Skin of body (tissue), 2 donors: Measurements from ENCODE around the gene KDM4B. TPM values are rescaled to one million over a fixed set of nuclear protein-coding genes. Genes with fewer than 3 reads are reported as not detected.

ENCODE experiments used
- DNase-seq: peaks from one replicate; lab custom pipeline; 2025; lab: John Stamatoyannopoulos, UW
- total RNA-seq: library from RNA; depleted of rRNA; stranded (reverse); fragments of >200 nt; gene quantifications from one replicate; pipeline ENCODE4 v1.2.3, GENCODE V29; 2014

Gene KDM4B
- total RNA-seq, 1 donor from 2014 or later, result 23.4 TPM

GRCh38 chr19:5068233-5069072 lies 99.5 kb downstream of the KDM4B start:
- no peak for DNase-seq

- no peak for DNase-seq
Measured at GRCh38 chr19:5070331-5070730, 101.4 kb downstream of the KDM4B start.

DNA sequence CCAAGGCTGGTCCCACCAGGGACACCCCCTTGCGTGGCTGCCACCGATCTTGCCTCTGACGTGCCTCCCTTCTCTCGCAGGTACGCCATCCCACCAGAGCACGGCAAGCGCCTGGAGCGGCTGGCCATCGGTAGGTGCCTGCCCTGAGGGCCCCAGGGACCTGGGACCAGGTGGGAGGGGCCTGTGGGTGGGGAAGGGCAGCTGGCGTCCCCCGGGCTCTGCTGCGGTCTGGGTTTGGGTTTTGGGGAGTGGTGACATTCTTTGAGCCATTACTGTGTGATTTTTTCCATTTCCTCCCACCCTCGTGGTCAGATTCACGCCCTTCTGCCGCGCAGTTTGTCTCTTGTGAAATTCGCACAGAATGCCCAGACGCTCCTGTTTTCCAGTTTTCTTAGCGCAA lies 102.0 kb downstream of the KDM4B start:
- no peak for DNase-seq

DNA sequence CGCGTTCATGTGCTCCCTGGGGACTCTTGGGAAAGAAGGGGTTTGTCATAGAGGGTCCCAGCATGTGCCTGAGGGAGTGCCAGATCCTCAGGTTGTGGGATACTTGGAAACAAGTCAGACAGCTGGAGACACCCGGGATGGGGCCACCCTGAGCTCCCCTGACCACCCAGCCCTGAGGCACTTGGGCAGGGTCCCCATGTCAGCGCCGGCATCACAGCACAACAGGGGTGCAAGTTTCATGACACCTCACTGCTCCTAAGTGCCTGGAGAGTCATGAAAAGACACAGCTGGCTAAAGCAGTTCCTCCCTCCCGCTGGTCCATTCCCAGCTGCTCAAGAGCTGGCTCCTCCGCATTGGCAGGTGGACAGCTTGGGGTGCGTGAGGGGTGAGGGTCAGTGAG lies 102.7 kb downstream of the KDM4B start:
- DNase-seq, result no peak

GRCh38 chr19:5072115-5072514 lies 103.2 kb downstream of the KDM4B start:
- DNase-seq, result no peak

DNA sequence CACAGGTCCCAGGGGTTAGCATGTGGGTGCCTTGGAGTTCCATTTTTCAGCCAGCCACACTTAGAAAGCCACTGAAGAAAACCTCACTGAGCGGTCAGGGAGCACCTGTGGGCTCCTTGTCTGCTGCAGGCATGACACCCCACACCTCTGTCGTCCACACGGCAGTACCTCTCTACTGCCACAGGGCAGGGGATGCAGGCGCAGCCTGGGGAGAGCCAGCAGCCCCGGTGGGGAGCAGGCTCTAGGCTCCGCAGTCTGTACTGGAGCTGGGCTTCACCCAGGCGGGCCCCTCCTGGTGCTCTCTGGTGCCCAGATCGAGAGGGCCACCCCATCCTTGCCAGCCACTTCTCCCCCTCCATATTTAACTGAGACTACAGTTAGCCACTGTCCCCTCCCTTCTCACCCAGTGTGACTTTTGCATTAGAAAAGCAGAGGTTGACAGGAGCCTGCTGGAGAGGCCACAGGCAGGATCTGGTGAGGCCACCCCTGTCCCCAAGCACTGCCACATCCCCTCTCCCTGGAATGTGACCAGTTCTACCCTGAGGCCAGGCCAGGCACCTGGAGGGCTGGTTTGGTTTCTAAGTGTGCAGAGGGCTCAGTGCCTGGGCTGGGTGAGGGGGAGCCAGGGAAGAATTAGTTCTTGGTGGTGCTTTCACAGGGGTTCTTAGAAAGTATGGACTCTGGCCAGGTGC lies 104.4 kb downstream of the KDM4B start:
- DNase-seq, result no peak

- DNase-seq, result no peak
Measured at GRCh38 chr19:5074407-5074806, 105.5 kb downstream of the KDM4B start.

DNA sequence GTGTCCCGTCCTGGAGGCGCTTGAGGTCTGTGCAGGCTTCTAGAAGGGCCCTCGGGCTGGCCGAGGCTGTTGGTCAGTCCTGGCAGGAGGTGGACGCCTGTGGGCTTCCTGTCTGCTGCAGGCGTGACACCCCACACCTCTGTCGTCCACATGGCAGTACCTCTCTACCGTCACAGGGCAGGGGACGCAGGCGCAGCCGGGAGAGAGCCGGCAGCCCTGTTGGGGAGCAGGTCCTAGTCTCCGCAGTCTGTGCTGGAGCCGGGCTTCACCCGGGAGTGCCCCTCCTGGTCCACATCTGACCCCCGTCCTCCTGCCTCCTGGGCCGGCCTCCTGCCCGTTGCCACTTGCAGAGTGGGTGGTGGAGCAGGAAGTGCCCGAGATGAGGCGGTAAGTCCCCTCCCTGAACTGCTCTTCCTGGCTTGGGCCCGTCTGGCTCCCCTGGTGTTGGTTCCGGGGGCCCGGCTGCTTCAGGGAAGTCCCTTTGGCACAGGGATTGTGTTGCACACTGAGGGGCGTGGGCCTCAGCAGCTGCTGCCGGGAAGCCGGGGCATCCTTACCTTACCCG lies 106.0 kb downstream of the KDM4B start:
- DNase-seq, result no peak

DNA sequence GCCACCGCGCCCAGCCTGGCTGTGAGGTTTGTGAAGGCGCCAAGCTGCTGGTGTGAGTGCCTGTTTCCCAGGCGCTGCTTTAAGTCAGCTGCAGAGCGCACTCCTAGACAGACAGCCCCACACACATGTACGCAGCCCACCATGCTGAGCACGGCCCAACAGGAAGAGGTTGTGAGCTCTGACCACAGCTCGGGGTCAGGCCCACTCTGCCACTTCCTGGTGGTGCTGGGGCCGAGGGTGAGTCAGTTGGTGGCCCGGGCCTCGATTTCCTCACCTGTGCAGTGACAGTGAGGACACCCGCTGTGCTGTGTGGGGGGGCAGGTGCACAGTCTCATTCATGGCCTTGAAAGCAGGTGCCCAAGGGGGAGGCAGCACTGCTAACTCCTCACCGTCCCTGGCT lies 106.7 kb downstream of the KDM4B start:
- DNase-seq, result no peak

GRCh38 chr19:5076440-5077208 lies 107.7 kb downstream of the KDM4B start:
- no peak for DNase-seq

DNA sequence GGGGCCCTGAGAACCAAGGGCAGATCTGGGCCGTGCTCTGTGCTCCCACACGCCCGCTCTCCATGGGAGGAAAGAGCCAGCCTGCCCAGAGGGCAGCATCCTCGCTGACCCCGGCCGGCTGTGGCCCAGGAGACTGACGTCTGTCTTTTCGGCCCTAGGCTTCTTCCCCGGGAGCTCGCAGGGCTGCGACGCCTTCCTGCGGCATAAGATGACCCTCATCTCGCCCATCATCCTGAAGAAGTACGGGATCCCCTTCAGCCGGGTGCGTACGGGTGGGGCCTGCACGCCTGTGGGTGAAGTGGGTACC lies 108.2 kb downstream of the KDM4B start:
- DNase-seq, result no peak

- no peak for DNase-seq
Measured at GRCh38 chr19:5078182-5078581, 109.3 kb downstream of the KDM4B start.

DNA sequence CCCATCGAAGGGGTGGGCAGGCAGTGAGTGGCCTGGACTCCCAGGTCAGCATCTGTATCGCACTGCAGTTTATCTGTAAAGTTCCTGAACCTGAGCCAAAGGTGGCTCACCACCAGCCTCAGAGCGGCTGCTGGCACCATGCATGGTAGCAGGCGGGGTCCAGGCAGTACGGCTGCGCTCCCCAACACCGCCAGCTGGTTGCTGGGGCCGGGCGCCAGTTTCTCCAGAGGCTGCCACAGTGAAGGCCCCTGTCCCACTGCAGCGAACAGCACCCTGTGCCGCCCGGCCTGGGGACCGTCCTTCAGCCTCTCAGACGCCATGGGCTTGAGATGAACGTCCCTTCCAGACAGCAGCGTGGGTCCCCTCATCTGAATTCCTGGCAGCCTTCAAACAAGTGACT lies 109.8 kb downstream of the KDM4B start:
- DNase-seq, result no peak

GRCh38 chr19:5079071-5079774 lies 110.3 kb downstream of the KDM4B start:
- no peak for DNase-seq

GRCh38 chr19:5080030-5080654 lies 111.2 kb downstream of the KDM4B start:
- DNase-seq, result no peak

DNA sequence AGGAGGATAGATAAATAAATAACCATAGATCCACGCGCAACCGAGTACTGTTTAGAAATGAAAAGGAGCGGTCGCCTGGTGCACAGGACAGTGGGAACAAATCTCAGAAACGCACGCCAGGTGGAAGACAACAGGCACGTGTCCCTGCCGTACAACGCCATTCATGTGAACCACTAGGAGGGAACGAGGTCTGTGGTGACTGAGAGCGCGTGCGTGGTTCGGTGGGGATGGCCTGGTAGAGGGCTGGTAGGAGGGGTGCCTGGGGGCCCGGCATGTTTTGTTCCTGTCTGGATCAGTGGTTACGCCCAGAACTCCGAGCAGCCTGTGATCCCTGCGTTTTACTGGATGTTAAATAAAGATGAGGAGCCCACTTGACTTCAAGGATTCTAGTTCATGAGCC lies 111.9 kb downstream of the KDM4B start:
- no peak for DNase-seq

DNA sequence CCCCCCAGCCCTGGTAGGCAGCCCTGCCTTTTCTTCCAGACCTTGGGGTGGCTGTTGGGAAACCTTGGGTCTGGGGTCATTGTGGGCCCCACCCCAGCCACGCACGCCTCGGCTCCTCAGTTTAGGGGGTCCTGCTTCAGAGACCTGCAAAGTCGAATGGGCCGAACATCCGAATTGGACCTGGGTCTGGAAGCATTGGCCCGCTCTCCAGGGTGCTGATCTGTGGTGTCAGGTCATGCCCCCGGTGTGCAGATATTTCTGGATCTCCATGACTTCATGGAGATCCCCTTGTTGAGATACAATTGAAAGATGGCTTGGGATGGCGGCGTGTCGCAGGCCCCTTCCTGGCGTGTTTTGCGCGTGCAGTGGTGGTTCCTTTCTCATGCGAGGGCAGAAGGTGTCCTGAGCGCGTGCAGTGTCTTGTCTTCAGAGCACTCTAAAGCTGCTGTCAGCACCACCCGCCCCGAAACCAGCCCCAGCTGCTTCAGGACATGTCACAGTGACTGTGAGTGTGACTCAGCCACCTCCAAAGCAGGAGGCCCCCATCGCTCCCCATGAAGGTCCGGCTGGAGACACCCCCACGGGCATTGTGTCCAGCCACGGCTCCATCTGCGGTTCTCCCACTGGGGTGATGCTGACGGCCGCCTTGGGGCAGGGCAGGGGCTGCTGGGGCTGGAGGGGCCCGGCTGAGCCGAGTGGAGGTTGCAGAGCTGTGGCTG lies 112.7 kb downstream of the KDM4B start:
- DNase-seq, result no peak

- DNase-seq, result no peak
Measured at GRCh38 chr19:5083547-5083965, 114.6 kb downstream of the KDM4B start.

GRCh38 chr19:5085566-5085965 lies 116.7 kb downstream of the KDM4B start:
- no peak for DNase-seq

DNA sequence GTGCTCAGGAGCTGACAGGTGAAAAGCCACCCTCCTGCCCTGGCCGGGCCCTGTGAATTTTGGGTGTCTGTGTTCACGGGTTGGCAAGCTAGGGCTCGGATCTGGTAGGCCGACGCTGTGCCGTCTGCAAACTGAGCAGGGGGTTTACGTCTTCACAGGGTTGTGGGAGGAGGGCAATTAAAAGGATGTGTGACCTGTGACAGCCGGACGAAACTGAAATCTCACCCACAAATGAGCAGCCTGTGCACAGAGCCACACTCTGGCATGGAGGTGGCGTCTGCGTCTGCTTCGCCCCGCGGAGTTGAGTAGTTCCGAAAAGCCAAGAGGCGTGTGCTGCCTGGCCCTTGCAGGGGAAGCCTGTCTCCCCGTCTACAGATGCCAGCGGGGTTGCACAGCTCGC lies 117.3 kb downstream of the KDM4B start:
- DNase-seq, result no peak
